Stimulated activated CD8-positive, alpha-beta memory T cell treated with anti-CD3 and anti-CD28 coated beads, Interleukin-15, amount 100 ng/mL, for 1 hour (primary cell): ENCODE results near the gene TMEM259.

Experiments used
- DNase-seq: peaks from one replicate; pipeline ENCODE4 v3.0.0-alpha.2; 2020; ENCODE audit warnings: low read depth

Gene TMEM259

DNA sequence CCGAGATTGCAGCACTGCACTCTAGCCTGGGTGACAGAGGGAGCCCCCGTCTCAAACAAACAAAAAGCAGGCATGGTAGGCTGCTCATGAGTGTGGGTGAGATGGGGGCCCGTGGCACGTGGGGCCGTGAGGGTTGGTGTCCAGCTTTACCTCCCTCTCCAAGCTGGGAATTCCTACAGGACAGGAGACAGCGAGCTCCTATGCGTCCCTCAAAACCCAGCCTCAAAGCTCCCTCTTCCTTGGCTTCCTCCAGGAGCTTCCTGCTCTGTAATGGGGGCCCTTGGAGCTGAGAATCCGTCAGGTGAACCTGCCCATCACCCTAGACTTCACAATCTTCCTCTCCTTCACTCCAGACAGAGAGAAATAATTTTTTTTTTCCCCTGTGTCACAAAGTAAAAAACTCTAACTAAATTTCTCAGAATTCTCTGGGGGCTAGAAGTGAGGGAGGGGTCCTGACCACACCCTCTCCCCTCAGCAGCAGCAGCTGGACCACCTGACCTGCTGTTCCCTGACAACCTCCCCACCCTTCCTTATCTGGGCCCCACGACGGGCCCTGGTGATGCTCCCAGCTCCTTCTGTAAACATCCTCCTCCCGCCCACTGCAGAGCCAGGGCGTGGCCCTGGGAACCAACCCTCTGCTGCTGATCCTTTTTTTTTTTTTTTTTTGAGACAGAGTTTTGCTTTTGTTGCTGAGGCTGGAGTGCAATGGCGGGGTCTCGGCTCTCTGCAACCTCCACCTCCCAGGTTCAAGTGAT is 58.9 kb downstream of the TMEM259 start:
- no peak for DNase-seq

DNA sequence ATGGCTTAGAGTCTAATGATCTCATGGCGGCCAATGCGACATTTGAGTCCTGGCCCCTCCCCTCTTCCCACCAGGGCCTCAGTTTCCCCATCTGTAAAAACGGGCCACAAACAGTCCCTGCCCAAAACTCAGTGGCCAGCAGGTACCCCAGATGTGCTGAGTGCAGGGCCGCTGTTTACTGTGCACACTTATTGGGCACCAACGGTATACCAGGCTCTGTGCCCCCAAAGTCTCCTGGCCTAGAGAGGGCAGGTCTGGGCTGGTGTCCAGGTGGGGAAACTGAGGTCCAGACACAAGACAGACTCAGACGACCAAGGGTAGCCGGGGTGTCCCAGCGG is 60.4 kb downstream of the TMEM259 start:
- no peak for DNase-seq

DNA sequence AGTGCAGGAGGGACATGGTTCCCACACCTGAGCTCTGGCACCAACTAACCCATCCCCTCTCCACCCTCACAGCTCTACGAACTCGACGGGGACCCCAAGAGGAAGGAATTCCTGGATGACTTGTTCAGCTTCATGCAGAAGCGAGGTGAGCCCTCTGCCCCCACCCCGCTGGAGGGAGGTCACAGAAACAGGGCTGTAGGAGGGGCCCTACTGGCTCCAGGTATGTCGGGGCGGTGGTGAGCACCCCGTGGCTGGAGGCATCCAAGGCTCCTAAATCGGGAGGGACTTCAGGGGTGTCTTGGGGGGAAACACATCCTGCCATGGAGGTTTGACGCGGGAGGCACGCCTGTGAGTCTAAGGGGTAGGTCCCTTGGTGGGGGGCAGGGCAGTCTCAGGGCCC is 60.9 kb downstream of the TMEM259 start:
- no peak for DNase-seq
